GM12875 (cell line): Measurements from ENCODE around the gene HIVEP3.
A peak's percentile ranks its signal among the peaks of the same experiment; 100 is the strongest.

Experiments used
- H3K4me3 ChIP-seq: one replicate; pipeline ENCODE4 v1.5.1; 2011; ENCODE audit warnings: low read depth, low read length, control low read depth
- CTCF ChIP-seq: IDR thresholded peaks from 2 replicates; pipeline ENCODE4 v1.5.1; 2011; ENCODE audit warnings: low read depth, mild to moderate bottlenecking, control low read depth, inconsistent platforms, low read length, moderate library complexity, borderline replicate concordance; ENCODE audit not compliant: insufficient read depth

HIVEP3 gene

GRCh38 chr1:41918450-41919043 lies at the start of gene HIVEP3:
TSS of gene HIVEP3 (minus strand) at chr1:41918922.
- TF ChIP-seq CTCF: no peak
- peak within 1 kb of the TSS; percentile 52 for H3K4me3 ChIP-seq

GRCh38 chr1:41964400-41964799 lies 45.7 kb upstream of the HIVEP3 start:
- TF ChIP-seq CTCF: no peak
- no peak overlapping the region for H3K4me3 ChIP-seq

- no peak overlapping the region for H3K4me3 ChIP-seq
- no peak for TF ChIP-seq CTCF
Observed at GRCh38 chr1:41963636-41964035, 44.9 kb upstream of the HIVEP3 start.

GRCh38 chr1:41958015-41958673 lies 39.4 kb upstream of the HIVEP3 start:
- no peak for TF ChIP-seq CTCF
- no peak overlapping the region for H3K4me3 ChIP-seq

GRCh38 chr1:41957568-41957967 lies 38.8 kb upstream of the HIVEP3 start:
- no peak for TF ChIP-seq CTCF
- no peak overlapping the region for H3K4me3 ChIP-seq

DNA sequence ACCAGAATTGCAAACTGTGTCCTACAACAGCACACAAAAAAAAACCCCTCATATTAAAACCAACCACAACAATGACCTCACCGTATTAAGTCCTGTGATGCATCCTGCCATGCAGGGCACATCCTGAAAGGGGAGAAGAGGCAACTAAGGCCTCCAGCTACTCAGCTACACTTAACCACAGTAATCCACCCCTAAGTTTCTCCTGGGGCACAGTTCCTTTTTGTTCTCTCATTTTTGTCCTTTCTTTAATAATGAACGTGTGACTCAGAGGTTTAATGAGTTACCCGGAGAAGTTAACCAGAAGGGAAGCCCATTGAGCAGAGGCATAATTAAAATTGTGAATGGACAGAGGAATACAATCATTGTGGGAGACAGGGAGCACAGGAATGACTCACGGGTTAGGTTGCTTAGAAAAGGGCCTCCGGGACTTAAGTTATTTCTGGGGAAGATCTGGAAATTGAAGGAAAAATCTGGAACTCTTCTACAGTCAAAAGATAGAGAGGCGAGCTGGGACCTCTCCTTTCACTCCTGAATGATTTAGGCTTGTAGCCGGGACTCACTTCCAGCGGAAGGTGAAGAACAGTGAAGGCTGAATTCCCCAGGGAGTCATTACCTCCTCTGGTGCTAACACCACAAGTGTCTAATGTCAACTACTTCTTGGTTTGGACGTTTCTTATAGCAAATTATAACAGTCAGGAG lies 36.9 kb upstream of the HIVEP3 start:
- no peak overlapping the region for H3K4me3 ChIP-seq
- no peak for TF ChIP-seq CTCF
